Loucy (cell line): ENCODE data around the gene BID.

ENCODE experiments used
- CTCF ChIP-seq: fragments of 200-600 bp; sonication (generic); conservative IDR thresholded peaks from 2 replicates; pipeline ENCODE4 v1.5.1; 2014; ENCODE audit warnings: mild to moderate bottlenecking, antibody characterized with exemption, low read length
- EZH2phosphoT487 ChIP-seq: fragments of 200-600 bp; IDR thresholded peaks from 2 replicates; pipeline ENCODE4 v1.6.1; 2018; ENCODE audit warnings: antibody characterized with exemption, mild to moderate bottlenecking, moderate library complexity, borderline replicate concordance

GRCh38 chr22:17816649-17817048 is 42.4 kb upstream of the BID start:
- TF ChIP-seq EZH2phosphoT487 = no peak
- TF ChIP-seq CTCF = no peak
